GM18507 (cell line): ENCODE data around the gene C1GALT1C1.
"Not testable (repeated sequence)": the region's sequence is repeated elsewhere in the genome, so short reads cannot be mapped to it uniquely, and the experiment has no call there.

ENCODE experiments used
- DNase-seq: peaks from one replicate; pipeline ENCODE4 v3.0.0; 2011; ENCODE audit warnings: low read depth; ENCODE audit not compliant: insufficient read length; ENCODE audit errors: extremely low spot score
- FAIRE-seq: peaks from 2 replicates; lab custom pipeline; 2011; peaks lifted over from hg19 to GRCh38; lab: Jason Lieb, UNC

The C1GALT1C1 gene

GRCh38 chrX:120629667-120630537 is at the start of gene C1GALT1C1:
C1GALT1C1 (minus strand) TSS chrX:120630054; CDS start chrX:120627166, 2,888 bp downstream.
- DNase-seq (peak; percentile 37), FAIRE-seq (peak; percentile 98)

DNA sequence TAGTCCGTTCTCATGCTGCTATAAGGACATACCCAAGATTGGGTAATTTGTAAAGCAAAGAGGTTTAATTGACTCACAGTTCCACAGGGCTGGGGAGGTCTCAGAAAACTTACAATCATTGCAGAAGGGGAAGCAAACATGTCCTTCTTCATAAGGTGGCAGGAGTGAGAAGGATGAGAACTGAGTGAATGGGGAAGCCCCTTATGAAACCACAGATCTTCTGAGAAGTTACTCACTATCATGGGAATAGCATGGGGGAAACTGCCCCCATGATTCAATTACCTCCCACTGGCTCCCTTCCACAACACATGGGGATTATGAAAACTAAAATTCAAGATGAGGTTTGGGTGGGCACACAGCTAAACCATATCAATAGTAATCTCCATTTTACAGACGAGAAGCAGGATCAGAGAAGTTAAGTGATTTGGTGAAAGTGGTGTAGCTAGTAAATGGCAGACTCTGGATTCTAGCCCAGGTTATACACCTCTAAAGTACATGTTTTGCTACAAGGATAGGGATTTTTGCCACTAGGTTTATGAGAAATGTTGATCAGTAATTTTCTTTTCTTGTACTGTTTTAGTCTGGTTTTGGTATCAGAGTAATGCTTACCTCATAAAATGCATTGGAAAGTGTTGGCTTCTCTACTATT is 47.3 kb upstream of the C1GALT1C1 start:
- no peak for FAIRE-seq
- no peak for DNase-seq

- no peak for FAIRE-seq
- no peak for DNase-seq
Measured at GRCh38 chrX:120672841-120673530, 43.1 kb upstream of the C1GALT1C1 start.

GRCh38 chrX:120672389-120672788 is 42.5 kb upstream of the C1GALT1C1 start:
- no peak for FAIRE-seq

GRCh38 chrX:120671963-120672362 is 42.1 kb upstream of the C1GALT1C1 start:
- DNase-seq: no peak
- no peak for FAIRE-seq

More at GRCh38 chrX:120672389-120672788, 42.5 kb upstream of the C1GALT1C1 start:
- DNase-seq: no peak

GRCh38 chrX:120668357-120668756 is 38.5 kb upstream of the C1GALT1C1 start:
- FAIRE-seq: no peak

GRCh38 chrX:120664535-120664934 is 34.7 kb upstream of the C1GALT1C1 start:
- not testable (repeated sequence) for DNase-seq, FAIRE-seq

More at GRCh38 chrX:120668357-120668756, 38.5 kb upstream of the C1GALT1C1 start:
- no peak for DNase-seq

DNA sequence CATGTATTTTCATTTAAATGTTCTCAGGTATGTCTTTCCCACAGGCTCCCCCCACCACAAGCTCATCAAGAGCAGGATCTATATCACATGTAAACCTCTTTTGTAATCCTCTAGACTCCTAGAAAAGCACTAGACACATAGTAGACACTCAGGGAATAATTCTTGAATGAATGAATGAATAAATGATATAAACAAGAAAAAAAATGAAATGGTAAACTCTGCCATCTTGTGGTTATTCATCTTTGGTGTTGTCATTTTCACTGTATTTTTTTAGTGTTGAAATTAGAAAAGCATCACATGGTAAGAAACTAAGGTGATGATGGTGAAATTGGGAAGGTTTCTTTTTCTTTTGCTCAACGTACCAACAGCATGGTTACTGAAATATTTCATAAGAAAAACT is 34.2 kb upstream of the C1GALT1C1 start:
- FAIRE-seq (peak; percentile 18), DNase-seq (no peak)

DNA sequence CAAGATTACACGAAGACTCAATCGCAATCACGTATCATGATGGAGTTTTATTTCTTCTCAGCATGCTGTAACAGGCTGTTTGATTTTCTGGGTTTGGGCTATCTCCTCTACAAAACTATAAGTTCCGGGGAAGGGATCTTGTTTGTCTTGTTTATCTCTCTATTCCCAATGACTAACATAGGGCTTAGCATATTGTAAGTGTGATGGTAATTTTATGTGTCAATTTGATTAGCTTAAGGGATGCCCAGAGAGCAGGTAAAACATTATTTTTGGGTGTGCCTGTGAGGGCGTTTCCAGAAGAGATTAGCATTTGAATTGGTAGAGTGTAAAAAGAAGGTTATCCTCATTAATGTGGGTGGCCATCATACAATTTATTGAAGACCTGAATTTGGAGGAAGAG is 32.8 kb upstream of the C1GALT1C1 start:
- FAIRE-seq: no peak
- no peak for DNase-seq

DNA sequence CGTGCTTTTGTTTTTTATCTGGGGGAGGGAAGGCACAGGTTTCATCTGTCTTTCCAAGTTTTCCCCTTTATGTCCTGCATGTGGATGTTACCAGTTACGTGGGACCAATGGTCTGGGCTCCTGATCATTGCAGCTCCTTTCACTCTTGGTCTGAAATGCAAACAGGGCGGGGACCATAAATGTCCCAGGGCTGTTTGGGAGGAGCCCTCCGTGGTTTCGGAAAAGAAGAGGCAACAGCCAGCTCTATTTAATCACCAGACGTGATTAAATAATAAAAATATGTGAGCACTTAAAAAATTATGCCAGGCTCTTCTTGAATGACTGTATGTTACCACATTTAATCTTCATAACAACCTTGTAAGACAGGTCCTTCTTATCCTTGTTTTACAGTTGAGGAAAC is 30.8 kb upstream of the C1GALT1C1 start:
- FAIRE-seq (no peak), DNase-seq (no peak)

DNA sequence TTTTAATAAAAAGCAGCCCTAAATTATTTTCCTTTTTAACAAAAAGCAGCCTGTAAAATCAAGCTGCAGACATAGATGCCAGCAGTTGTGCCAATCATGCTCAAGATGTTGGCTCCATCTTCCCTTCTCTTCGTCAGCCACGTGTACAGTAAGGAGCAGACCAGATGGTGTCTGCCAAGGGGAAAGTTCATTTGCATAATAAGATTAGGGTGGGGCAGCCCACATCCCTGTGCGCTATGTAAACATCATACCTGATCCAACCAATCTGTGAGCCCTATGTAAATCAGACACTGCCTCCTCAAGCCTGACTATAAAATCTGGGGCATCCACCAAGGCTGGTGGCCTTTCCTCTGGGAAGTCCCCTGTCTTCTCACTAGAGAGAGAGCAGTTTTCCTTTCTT is 23.1 kb upstream of the C1GALT1C1 start:
- FAIRE-seq (peak; percentile 12), DNase-seq (no peak)

DNA sequence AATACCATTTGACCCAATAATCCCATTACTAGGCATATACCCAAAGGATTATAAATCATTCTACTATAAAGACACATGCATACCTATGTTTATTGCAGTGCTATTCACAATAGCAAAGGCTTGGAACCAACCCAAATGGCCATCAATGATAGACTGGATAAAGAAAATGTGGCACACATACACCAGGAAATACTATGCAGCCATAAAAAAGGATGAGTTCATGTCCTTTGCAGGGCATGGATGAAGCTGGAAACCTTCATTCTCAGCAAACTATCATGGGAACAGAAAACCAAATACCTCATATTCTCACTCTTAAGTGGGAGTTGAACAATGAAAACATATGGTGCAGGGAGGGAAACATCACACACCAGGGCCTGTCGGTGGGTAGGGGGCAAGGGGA is 22.4 kb upstream of the C1GALT1C1 start:
- not testable (repeated sequence) for FAIRE-seq, DNase-seq

DNA sequence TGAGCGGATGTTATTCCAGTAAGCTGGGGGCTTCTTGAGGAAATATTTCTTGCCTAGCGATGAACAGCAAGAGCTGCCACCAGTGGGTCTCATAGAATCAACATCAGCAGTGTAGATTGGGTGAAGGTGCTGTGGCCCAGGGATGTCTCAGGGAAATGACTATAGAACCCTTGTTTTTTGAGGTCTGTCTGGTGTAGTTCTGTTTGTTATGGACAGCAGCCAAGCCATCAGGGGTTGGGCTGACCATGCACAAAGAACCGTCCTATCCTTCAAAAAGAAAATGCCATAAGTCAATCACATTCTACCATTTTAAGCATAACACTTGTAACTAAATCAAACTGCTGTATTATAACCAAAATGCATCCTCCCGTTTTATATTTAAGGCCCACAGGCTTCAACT is 17.3 kb upstream of the C1GALT1C1 start:
- DNase-seq: no peak
- no peak for FAIRE-seq

DNA sequence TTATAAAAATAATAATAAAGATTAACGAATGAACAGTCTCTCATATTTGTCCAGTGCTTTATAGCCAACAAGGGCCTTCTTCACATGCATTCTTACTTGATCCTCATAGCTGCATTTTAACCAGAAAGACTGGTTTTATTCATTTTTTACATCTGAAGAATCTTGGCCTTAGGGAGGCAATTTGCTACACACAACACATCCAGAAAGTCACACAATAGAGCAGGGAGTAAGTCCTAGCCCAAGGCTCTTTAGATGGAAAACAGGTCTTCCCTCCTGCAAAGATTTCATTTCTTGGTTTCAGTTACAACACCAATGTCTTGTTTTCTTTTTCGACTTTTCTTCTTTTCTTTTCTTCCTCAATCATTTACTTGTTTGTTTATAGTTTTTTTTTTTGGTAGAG is 13.0 kb upstream of the C1GALT1C1 start:
- DNase-seq (no peak), FAIRE-seq (no peak)

DNA sequence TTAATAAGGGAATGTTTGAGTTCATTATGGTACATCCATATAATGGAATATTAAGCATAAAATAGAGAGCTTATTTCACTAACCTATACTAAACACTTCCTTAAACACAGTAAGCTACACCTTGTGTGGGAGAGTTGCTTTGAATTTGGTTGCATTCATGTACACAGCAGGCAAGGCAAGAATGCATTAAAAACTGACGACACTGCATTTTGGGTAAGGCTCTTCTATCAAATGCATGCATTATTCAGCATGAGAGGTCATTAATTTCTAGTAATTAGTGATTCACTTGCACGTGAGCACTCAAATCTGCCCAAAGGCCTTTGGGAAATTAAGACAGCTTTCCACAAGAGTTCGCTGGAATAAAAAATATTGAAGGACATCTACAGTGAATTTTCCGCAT is 8.8 kb upstream of the C1GALT1C1 start:
- DNase-seq: no peak
- no peak for FAIRE-seq

- DNase-seq (no peak), FAIRE-seq (no peak)
Measured at GRCh38 chrX:120625371-120625770, 4.5 kb downstream of the C1GALT1C1 start.

GRCh38 chrX:120617996-120618630 is 11.7 kb downstream of the C1GALT1C1 start:
- peak; percentile 66 for FAIRE-seq
- DNase-seq: no peak

DNA sequence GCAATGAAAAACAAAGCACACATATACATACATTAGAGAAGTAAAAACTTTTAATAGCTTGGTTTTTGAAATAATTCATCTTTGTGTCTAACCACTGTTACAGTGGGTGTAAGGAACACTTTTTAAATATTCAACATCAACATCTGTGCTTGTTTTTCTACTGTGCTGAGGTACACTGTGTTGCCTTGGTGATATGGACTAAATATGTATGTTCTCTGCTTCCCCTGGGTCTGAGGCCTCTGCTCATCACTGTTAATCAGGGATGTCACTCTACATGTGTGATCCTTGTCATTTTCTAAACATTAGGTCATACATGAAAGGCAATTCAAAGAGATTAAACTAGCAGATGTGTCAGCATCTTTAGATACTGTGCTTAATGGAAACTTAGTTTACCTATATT is 15.0 kb downstream of the C1GALT1C1 start:
- FAIRE-seq (no peak), DNase-seq (no peak)

- no peak for DNase-seq
- FAIRE-seq: peak; percentile 48
Measured at GRCh38 chrX:120612086-120612485, 17.8 kb downstream of the C1GALT1C1 start.

GRCh38 chrX:120604361-120604782 is 25.5 kb downstream of the C1GALT1C1 start:
- DNase-seq (peak; percentile 7), FAIRE-seq (peak; percentile 46)
